AG04450 (cell line): ENCODE measurements around the gene SPTBN4. TPM values are rescaled to one million over a fixed set of nuclear protein-coding genes. Genes with fewer than 3 reads are reported as not detected.
"Not testable (repeated sequence)": the region's sequence is repeated elsewhere in the genome, so short reads cannot be mapped to it uniquely, and the experiment has no call there.

Experiments
- CTCF ChIA-PET: fragments of 300-600, 350-600 bp; formaldehyde crosslinking; extraction: SDS; loops from one replicate; lab custom pipeline; 2022; ENCODE audit warnings: antibody characterized with exemption, inconsistent platforms; lab: Charles Lee
- POLR2A ChIA-PET: fragments of 350-600 bp; formaldehyde crosslinking; extraction: SDS; loops from one replicate; lab custom pipeline; 2021; ENCODE audit warnings: antibody characterized with exemption, inconsistent platforms; lab: Yijun Ruan, JAX
- DNase-seq: peaks from one replicate; pipeline ENCODE4 v3.0.0-alpha.2; 2011; ENCODE audit warnings: low read depth, low spot score
- H3K27ac ChIP-seq: one replicate; pipeline ENCODE4 v1.5.1; 2012; ENCODE audit warnings: low read depth, low read length, control low read depth
- H3K27me3 ChIP-seq: one replicate; pipeline ENCODE4 v1.6.0; 2012; ENCODE audit warnings: low read length; ENCODE audit not compliant: control insufficient read depth, insufficient read depth
- H3K4me3 ChIP-seq: 2 replicates; pipeline ENCODE4 v1.5.1; 2011; ENCODE audit warnings: mild to moderate bottlenecking, low read depth, low read length, control low read depth
- H3K9me3 ChIP-seq: 2 replicates; pipeline ENCODE4 v1.5.1; 2012; ENCODE audit warnings: low read length; ENCODE audit not compliant: control insufficient read depth, insufficient read depth
- polyA plus RNA-seq: library from polyadenylated mRNA; depleted of rRNA; stranded (reverse); fragments of >200 nt; gene quantifications from 2 replicates; pipeline ENCODE4 v1.2.3, GENCODE V29; 2011
- TF ChIP-seq, protein P1 (sequence below): IDR thresholded peaks from 2 replicates; pipeline ENCODE4 v1.5.1; 2011; ENCODE audit warnings: low read depth, low read length, control low read depth, inconsistent platforms

The SPTBN4 gene
- polyA plus RNA-seq, 1 experiment = 1.3 TPM

DNA sequence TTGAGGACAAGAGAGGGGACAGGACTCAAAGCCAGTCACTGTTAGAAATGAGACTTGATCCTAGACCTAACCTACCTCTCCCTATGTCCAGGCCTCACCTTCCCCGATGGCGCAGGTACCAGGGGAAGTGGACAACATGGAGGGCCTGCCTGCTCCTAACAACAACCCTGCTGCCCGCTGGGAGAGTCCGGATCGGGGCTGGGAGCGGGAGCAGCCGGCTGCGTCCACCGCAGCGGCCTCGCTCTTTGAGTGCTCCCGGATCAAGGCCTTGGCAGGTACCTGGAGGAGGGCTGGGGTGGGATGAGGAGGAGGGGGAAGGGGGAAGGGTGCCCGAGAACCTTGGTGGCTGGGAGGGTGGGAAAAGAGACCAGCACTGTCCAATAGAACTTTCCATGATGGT lies 5.7 kb downstream of the SPTBN4 start:
- DNase-seq = no peak
- H3K27ac ChIP-seq = no peak overlapping the region
- H3K27me3 ChIP-seq = peaks cover 7% of the 10 kb centered on the region
- TF ChIP-seq, protein P1, sequence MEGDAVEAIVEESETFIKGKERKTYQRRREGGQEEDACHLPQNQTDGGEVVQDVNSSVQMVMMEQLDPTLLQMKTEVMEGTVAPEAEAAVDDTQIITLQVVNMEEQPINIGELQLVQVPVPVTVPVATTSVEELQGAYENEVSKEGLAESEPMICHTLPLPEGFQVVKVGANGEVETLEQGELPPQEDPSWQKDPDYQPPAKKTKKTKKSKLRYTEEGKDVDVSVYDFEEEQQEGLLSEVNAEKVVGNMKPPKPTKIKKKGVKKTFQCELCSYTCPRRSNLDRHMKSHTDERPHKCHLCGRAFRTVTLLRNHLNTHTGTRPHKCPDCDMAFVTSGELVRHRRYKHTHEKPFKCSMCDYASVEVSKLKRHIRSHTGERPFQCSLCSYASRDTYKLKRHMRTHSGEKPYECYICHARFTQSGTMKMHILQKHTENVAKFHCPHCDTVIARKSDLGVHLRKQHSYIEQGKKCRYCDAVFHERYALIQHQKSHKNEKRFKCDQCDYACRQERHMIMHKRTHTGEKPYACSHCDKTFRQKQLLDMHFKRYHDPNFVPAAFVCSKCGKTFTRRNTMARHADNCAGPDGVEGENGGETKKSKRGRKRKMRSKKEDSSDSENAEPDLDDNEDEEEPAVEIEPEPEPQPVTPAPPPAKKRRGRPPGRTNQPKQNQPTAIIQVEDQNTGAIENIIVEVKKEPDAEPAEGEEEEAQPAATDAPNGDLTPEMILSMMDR = no peak
- POLR2A ChIA-PET = no interaction called here
- no peaks in the 10 kb centered on the region; the same call in 1 of the 2 replicates for H3K9me3 ChIP-seq
- no peak overlapping the region for H3K4me3 ChIP-seq
- CTCF ChIA-PET = no interaction called here

DNA sequence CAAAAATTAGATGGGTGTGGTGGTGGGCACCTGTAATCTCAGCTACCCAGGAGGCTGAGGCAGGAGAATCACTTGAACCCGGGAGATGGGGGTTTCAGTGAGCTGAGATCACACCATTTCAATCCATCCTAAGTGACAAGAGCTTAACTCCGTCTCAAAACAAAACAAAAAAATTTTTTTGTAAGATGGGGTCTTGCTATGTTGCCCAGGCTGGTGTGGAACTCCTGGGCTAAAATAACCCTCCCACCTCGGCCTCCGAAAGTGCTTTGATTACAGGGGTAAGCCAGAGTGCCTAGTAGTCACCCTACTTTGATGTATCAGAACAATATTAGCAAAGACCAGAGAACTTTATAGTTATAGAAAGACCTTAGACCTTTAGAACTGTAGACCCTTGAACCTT lies 7.9 kb downstream of the SPTBN4 start:
- TF ChIP-seq, protein P1 = no peak
- no peak for DNase-seq
- Histone ChIP-seq H3K9me3 (no peaks in the 10 kb centered on the region), H3K4me3 (no peak overlapping the region), H3K27me3 (no peaks in the 10 kb centered on the region), H3K27ac (no peak overlapping the region)
- ChIA-PET CTCF (interaction anchor here (1.0 kb wide), 1 partner anchor 169 kb away, joined by 3 read pairs; no protein-coding TSS in a partner anchor), POLR2A (no interaction called here)

DNA sequence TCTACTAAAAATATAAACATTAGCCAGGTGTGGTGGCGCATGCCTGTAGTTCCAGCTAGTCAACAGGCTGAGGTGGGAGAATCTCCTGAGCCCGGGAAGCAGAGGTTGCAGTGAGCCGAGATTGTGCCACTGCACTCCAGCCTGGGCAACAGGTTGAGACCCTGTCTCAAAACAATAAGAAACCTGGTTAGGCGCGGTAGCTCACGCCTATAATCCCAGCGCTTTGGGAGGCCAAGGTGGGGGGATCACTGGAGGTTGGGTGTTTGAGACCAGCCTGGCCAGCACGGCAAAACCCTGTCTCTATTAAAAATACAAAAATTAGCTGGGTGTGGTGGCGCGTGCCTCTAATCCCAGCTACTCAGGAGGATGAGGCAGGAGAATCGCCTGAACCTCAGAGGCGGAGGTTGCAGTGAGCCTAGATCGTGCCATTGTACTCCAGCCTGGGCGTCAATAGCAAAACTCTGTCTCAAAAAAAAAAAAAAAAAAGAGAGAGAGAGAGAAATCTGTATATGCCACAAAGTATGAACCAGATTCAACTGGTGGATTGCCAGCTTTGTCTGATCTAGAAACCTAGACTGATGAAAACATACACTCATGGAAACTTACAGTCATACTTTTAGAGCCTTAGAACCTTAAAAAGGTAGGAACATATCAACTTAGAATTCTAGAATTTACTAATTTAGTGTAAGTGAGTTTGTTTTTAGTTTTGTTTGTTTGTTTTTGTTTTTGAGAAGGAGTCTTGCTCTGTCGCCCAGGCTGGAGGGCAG lies 9.3 kb downstream of the SPTBN4 start:
- H3K27me3 ChIP-seq, H3K9me3 ChIP-seq, DNase-seq, H3K27ac ChIP-seq, H3K4me3 ChIP-seq: not testable (repeated sequence)
- POLR2A ChIA-PET = interaction anchor here (0.6 kb wide), 1 partner anchor 130 kb away, joined by 3 read pairs; no protein-coding TSS in a partner anchor
- CTCF ChIA-PET = interaction anchor here (1.4 kb wide), 1 partner anchor 11 kb away, joined by 5 read pairs; the partner anchor contains the start of gene BLVRB

DNA sequence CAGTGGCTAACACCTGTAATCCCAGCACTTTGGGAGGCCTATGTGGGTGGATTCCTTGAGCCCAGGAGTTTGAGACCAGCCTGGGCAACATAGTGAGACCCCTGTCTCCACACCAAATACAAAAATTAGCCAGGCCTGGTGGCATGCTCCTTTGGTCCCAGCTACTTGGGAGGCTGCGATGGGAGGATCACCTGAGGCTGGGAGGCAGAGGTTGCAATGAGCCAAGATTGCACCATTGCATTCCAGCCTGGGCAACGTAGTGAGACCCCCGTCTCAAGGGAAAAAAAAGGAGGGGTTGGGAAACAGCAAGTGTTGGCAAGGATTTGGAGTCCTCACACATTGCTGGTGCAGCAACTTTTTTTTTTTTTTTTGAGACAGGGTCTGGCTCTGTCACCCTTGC lies 19.2 kb downstream of the SPTBN4 start:
- H3K27me3 ChIP-seq = peaks cover 6% of the 10 kb centered on the region
- DNase-seq = no peak
- H3K4me3 ChIP-seq = no peak overlapping the region
- POLR2A ChIA-PET = no interaction called here
- CTCF ChIA-PET = no interaction called here
- peaks cover 9% of the 10 kb centered on the region; the same call in 1 of the 2 replicates for H3K9me3 ChIP-seq
- H3K27ac ChIP-seq = no peak overlapping the region
- TF ChIP-seq, protein P1 = no peak

DNA sequence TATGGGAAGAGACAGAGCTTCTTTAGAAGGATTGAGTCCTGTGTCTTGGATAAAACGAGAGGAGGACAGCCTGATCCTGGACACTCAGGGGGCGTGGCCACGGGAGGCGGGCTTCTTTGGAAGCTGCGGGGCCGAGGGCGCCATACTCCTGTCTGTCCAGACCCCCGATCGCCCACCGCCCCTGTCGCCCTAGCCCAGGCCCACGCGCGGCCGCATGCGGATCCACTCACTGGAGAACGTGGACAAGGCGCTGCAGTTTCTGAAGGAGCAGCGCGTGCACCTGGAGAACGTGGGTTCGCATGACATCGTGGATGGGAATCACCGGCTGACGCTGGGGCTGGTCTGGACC lies 23.1 kb downstream of the SPTBN4 start:
- CTCF ChIA-PET = no interaction called here
- TF ChIP-seq, protein P1 = no peak
- no peak for DNase-seq
- peaks cover 9% of the 10 kb centered on the region; the same call in 1 of the 2 replicates for H3K9me3 ChIP-seq
- no peak overlapping the region for H3K4me3 ChIP-seq
- H3K27me3 ChIP-seq = peaks cover 18% of the 10 kb centered on the region
- POLR2A ChIA-PET = no interaction called here
- H3K27ac ChIP-seq = no peak overlapping the region
